Raji (cell line): ENCODE data around the gene PLCG2.

ENCODE experiments used
- POLR2A ChIP-seq: IDR thresholded peaks from 2 replicates; pipeline ENCODE4 v1.6.1; 2011; ENCODE audit warnings: low read depth, low read length, control low read depth; ENCODE audit not compliant: insufficient read depth

Gene PLCG2

DNA sequence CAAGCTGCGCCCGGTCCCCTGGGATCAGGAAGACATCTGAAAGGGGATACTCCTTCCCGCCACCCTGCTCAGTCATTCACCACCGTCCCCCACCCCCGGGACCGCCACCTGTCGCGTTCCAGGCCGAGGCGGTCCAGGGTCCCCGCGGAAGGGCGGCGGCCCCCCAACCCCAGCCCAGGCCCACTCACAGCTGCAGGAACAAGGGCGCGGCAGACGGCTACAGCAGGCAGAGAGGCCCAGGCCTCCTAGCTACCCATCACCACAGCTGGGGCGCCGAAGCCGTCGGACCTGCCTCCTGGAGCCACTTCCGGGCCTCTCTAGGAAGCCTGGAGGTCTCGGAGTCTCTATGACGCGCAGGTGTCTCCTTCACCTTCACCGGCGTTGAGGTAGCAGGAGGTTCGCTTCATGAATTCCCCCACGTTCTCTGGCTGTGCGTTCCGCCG is 232.1 kb downstream of the PLCG2 start, which contains the start of gene SDR42E1:
SDR42E1 (minus strand) TSS at position 272 of the 443 bp plus-strand sequence. CDS start 10,612 bp downstream, outside the sequence.
- TF ChIP-seq POLR2A: peak; percentile 55
